Ascending aorta (tissue), 2 donors: Measurements from ENCODE around the gene WDR64. TPM values are rescaled to one million over a fixed set of nuclear protein-coding genes. Genes with fewer than 3 reads are reported as not detected.
"Not testable (repeated sequence)": the region's sequence is repeated elsewhere in the genome, so short reads cannot be mapped to it uniquely, and the experiment has no call there.

Experiments
- DNase-seq, 2 donors: peaks; one replicate each; pipeline ENCODE4 v3.0.0-alpha.2; 2019; ENCODE audit warnings: low spot score in 2 of 2
- H3K27ac ChIP-seq, 2 donors: fragments of 200-600 bp; sonication (generic); one replicate each; pipeline ENCODE4 v1.5.1; 2016 to 2017; ENCODE audit warnings: mild to moderate bottlenecking in 1 of 2
- H3K27me3 ChIP-seq: fragments of 200-600 bp; sonication (generic); one replicate; pipeline ENCODE4 v1.5.1; 2017
- H3K36me3 ChIP-seq, 2 donors: fragments of 200-600 bp; sonication (generic); one replicate each; pipeline ENCODE4 v1.5.1; 2016
- H3K4me1 ChIP-seq, 2 donors: fragments of 200-600 bp; sonication (generic); one replicate each; pipeline ENCODE4 v1.5.1; 2016 to 2017; ENCODE audit warnings: mild to moderate bottlenecking in 1 of 2
- H3K4me3 ChIP-seq, 2 donors: fragments of 200-600 bp; sonication (generic); one replicate each; pipeline ENCODE4 v1.5.1; 2016 to 2017; ENCODE audit warnings: mild to moderate bottlenecking in 1 of 2
- H3K9me3 ChIP-seq, 2 donors: fragments of 200-600 bp; sonication (generic); one replicate each; pipeline ENCODE4 v1.5.1; 2016
- CTCF ChIP-seq, 3 experiments: fragments of 200-600 bp in 2 of 3; fragments of 450-650 bp in 1 of 3; sonication (generic) in 2 of 3; IDR thresholded peaks; one replicate each; pipeline ENCODE4 v1.5.1; 2016 to 2019; ENCODE audit warnings: antibody characterized with exemption in 3 of 3, mild to moderate bottlenecking in 1 of 3, moderate library complexity in 1 of 3
- intact Hi-C: fragments of 100-400 bp; cut with DNase I; formaldehyde crosslinking; loops from one replicate; pipeline ENCODE4 v1.15.1; 2023
- total RNA-seq: library from RNA; depleted of rRNA; stranded (reverse); fragments of >200 nt; gene quantifications from one replicate; pipeline ENCODE4 v1.1.0, GENCODE V29; 2016

WDR64 gene
- total RNA-seq, 1 donor from 2014 or later, result not detected

- no peak for DNase-seq
- TF ChIP-seq CTCF (IDR thresholded peaks at IDR 0.05), result no peak
- Histone ChIP-seq H3K4me1 (no peaks in the 10 kb centered on the region), H3K4me3 (no peak overlapping the region), H3K36me3 (no peaks in the 10 kb centered on the region), H3K27me3 (no peaks in the 10 kb centered on the region), H3K9me3 (no peaks in the 10 kb centered on the region), H3K27ac (no peak overlapping the region)
- intact Hi-C loops, result no loop called here
Observed at GRCh38 chr1:241646201-241646600, 5.9 kb upstream of the WDR64 start.

- intact Hi-C loops, result no loop called here
- Histone ChIP-seq H3K9me3 (no peaks in the 10 kb centered on the region), H3K4me1 (no peaks in the 10 kb centered on the region), H3K27ac (no peak overlapping the region), H3K36me3 (no peaks in the 10 kb centered on the region), H3K27me3 (no peaks in the 10 kb centered on the region), H3K4me3 (no peak overlapping the region)
- DNase-seq, result no peak
- TF ChIP-seq CTCF (IDR thresholded peaks at IDR 0.05), result no peak
Observed at GRCh38 chr1:241647658-241648057, 4.4 kb upstream of the WDR64 start.

GRCh38 chr1:241648159-241648558 is 3.9 kb upstream of the WDR64 start:
- H3K4me3 ChIP-seq, result no peak overlapping the region
- no peaks in the 10 kb centered on the region for H3K9me3 ChIP-seq
- intact Hi-C loops, result no loop called here
- H3K27me3 ChIP-seq, result no peaks in the 10 kb centered on the region
- no peaks in the 10 kb centered on the region for H3K36me3 ChIP-seq
- no peak for DNase-seq
- no peak for TF ChIP-seq CTCF (IDR thresholded peaks at IDR 0.05)
- no peaks in the 10 kb centered on the region for H3K4me1 ChIP-seq
- no peak overlapping the region for H3K27ac ChIP-seq

- intact Hi-C loops, result no loop called here
- Histone ChIP-seq H3K9me3 (no peaks in the 10 kb centered on the region), H3K27ac (no peak overlapping the region), H3K4me1 (no peaks in the 10 kb centered on the region), H3K27me3 (no peaks in the 10 kb centered on the region), H3K4me3 (no peak overlapping the region), H3K36me3 (no peaks in the 10 kb centered on the region)
- no peak for TF ChIP-seq CTCF (IDR thresholded peaks at IDR 0.05)
- no peak for DNase-seq
Observed at GRCh38 chr1:241654019-241654418, 1.9 kb downstream of the WDR64 start.

- H3K27me3 ChIP-seq, result no peaks in the 10 kb centered on the region
- no peak overlapping the region for H3K27ac ChIP-seq
- no peaks in the 10 kb centered on the region for H3K4me1 ChIP-seq
- DNase-seq, result no peak
- no peak for TF ChIP-seq CTCF (IDR thresholded peaks at IDR 0.05)
- H3K4me3 ChIP-seq, result no peak overlapping the region
- intact Hi-C loops, result no loop called here
- no peaks in the 10 kb centered on the region for H3K36me3 ChIP-seq
- no peaks in the 10 kb centered on the region for H3K9me3 ChIP-seq
Observed at GRCh38 chr1:241654641-241655040, 2.6 kb downstream of the WDR64 start.

GRCh38 chr1:241658081-241658793 is 6.2 kb downstream of the WDR64 start:
- intact Hi-C loops, result no loop called here
- Histone ChIP-seq H3K27ac (no peak overlapping the region), H3K36me3 (no peaks in the 10 kb centered on the region), H3K27me3 (no peaks in the 10 kb centered on the region), H3K4me1 (no peaks in the 10 kb centered on the region), H3K9me3 (no peaks in the 10 kb centered on the region), H3K4me3 (no peak overlapping the region)
- no peak for DNase-seq
- TF ChIP-seq CTCF (IDR thresholded peaks at IDR 0.05), result no peak

- H3K4me3 ChIP-seq, H3K4me1 ChIP-seq, intact Hi-C loops, H3K27ac ChIP-seq, DNase-seq, H3K27me3 ChIP-seq, H3K9me3 ChIP-seq, H3K36me3 ChIP-seq: not testable (repeated sequence)
Observed at GRCh38 chr1:241659016-241659415, 6.9 kb downstream of the WDR64 start.
